T-helper 1 cell treated with Interleukin-12 subunit alpha and Interleukin-12 subunit beta and Interleukin-4 antibody, amounts not matched to agents 30 μg/mL and 1 μg/mL, for 36 hours (primary cell): ENCODE data around the gene SLC39A5.

Source experiments
- H3K27ac Mint-ChIP-seq: one replicate; pipeline ENCODE4 v1.8.0; 2021; ENCODE audit warnings: mild to moderate bottlenecking, mixed read lengths
- H3K27me3 Mint-ChIP-seq: one replicate; pipeline ENCODE4 v1.8.0; 2021; ENCODE audit warnings: low read depth, mixed read lengths
- H3K36me3 Mint-ChIP-seq: one replicate; pipeline ENCODE4 v1.8.0; 2021; ENCODE audit warnings: low read depth, mixed read lengths
- H3K4me1 Mint-ChIP-seq: one replicate; pipeline ENCODE4 v1.8.0; 2021; ENCODE audit warnings: low read depth, mixed read lengths
- H3K4me3 Mint-ChIP-seq: one replicate; pipeline ENCODE4 v1.8.0; 2021; ENCODE audit warnings: mild to moderate bottlenecking, moderate library complexity, mixed read lengths
- H3K9me3 Mint-ChIP-seq: one replicate; pipeline ENCODE4 v1.8.0; 2021; ENCODE audit warnings: mixed read lengths

Gene SLC39A5

GRCh38 chr12:56223571-56224101 lies 6.2 kb upstream of the SLC39A5 start:
- peaks cover 13% of the 10 kb centered on the region for H3K36me3 Mint-ChIP-seq

GRCh38 chr12:56224102-56224701 lies 5.6 kb upstream of the SLC39A5 start, which contains the start of gene NABP2:
Gene NABP2, plus strand, starts transcription at chr12:56224342. Its CDS starts 515 bp downstream, at chr12:56224857.
- Mint-ChIP-seq H3K9me3 (no peaks in the 10 kb centered on the region), H3K4me1 (peaks cover 44% of the 10 kb centered on the region), H3K36me3 (peaks cover 13% of the 10 kb centered on the region), H3K4me3 (peak within 1 kb of the TSS; percentile 100), H3K27me3 (no peaks in the 10 kb centered on the region), H3K27ac (peak within 1 kb of the TSS; percentile 80)

More at GRCh38 chr12:56223571-56224101, 6.2 kb upstream of the SLC39A5 start:
- H3K4me3 Mint-ChIP-seq, result peak overlapping the region; percentile 100
- H3K27me3 Mint-ChIP-seq, result no peaks in the 10 kb centered on the region
- peak overlapping the region; percentile 80 for H3K27ac Mint-ChIP-seq
- H3K4me1 Mint-ChIP-seq, result peaks cover 44% of the 10 kb centered on the region
- no peaks in the 10 kb centered on the region for H3K9me3 Mint-ChIP-seq

- H3K9me3 Mint-ChIP-seq, result no peaks in the 10 kb centered on the region
- peaks cover 44% of the 10 kb centered on the region for H3K4me1 Mint-ChIP-seq
- H3K36me3 Mint-ChIP-seq, result peaks cover 15% of the 10 kb centered on the region
- H3K4me3 Mint-ChIP-seq, result peak overlapping the region; percentile 100
- H3K27me3 Mint-ChIP-seq, result no peaks in the 10 kb centered on the region
- H3K27ac Mint-ChIP-seq, result peak overlapping the region; percentile 80
Measured at GRCh38 chr12:56224954-56225353, 4.9 kb upstream of the SLC39A5 start.

- peaks cover 13% of the 10 kb centered on the region for H3K4me1 Mint-ChIP-seq
- no peak overlapping the region for H3K27ac Mint-ChIP-seq
- no peaks in the 10 kb centered on the region for H3K9me3 Mint-ChIP-seq
- H3K4me3 Mint-ChIP-seq, result no peak overlapping the region
- peaks cover 14% of the 10 kb centered on the region for H3K36me3 Mint-ChIP-seq
- no peaks in the 10 kb centered on the region for H3K27me3 Mint-ChIP-seq
Measured at GRCh38 chr12:56229082-56229481, 769 bp upstream of the SLC39A5 start.

GRCh38 chr12:56230432-56231183 lies 757 bp downstream of the SLC39A5 start:
- Mint-ChIP-seq H3K9me3 (no peaks in the 10 kb centered on the region), H3K36me3 (peaks cover 11% of the 10 kb centered on the region), H3K27me3 (no peaks in the 10 kb centered on the region), H3K4me3 (no peak overlapping the region), H3K4me1 (peaks cover 2% of the 10 kb centered on the region), H3K27ac (no peak overlapping the region)

- no peaks in the 10 kb centered on the region for H3K9me3 Mint-ChIP-seq
- H3K36me3 Mint-ChIP-seq, result peaks cover 9% of the 10 kb centered on the region
- H3K4me1 Mint-ChIP-seq, result peaks cover 1% of the 10 kb centered on the region
- H3K27me3 Mint-ChIP-seq, result no peaks in the 10 kb centered on the region
- H3K4me3 Mint-ChIP-seq, result no peak overlapping the region
- no peak overlapping the region for H3K27ac Mint-ChIP-seq
Measured at GRCh38 chr12:56231184-56231582, 1.3 kb downstream of the SLC39A5 start.

GRCh38 chr12:56234746-56235436 lies 5.0 kb downstream of the SLC39A5 start:
- H3K4me1 Mint-ChIP-seq, result no peaks in the 10 kb centered on the region
- no peak overlapping the region for H3K27ac Mint-ChIP-seq
- H3K36me3 Mint-ChIP-seq, result peaks cover 2% of the 10 kb centered on the region
- no peak overlapping the region for H3K4me3 Mint-ChIP-seq
- H3K9me3 Mint-ChIP-seq, result no peaks in the 10 kb centered on the region
- no peaks in the 10 kb centered on the region for H3K27me3 Mint-ChIP-seq

- Mint-ChIP-seq H3K4me1 (no peaks in the 10 kb centered on the region), H3K27ac (no peak overlapping the region), H3K27me3 (no peaks in the 10 kb centered on the region), H3K36me3 (peaks cover 5% of the 10 kb centered on the region), H3K9me3 (no peaks in the 10 kb centered on the region), H3K4me3 (no peak overlapping the region)
Measured at GRCh38 chr12:56236091-56236490, 6.2 kb downstream of the SLC39A5 start.

- H3K4me3 Mint-ChIP-seq, result no peak overlapping the region
Measured at GRCh38 chr12:56236985-56237384, 7.1 kb downstream of the SLC39A5 start.

GRCh38 chr12:56237552-56237951 lies 7.7 kb downstream of the SLC39A5 start:
- H3K27ac Mint-ChIP-seq, result no peak overlapping the region
- no peaks in the 10 kb centered on the region for H3K9me3 Mint-ChIP-seq
- no peaks in the 10 kb centered on the region for H3K4me1 Mint-ChIP-seq
- no peaks in the 10 kb centered on the region for H3K27me3 Mint-ChIP-seq
- peaks cover 14% of the 10 kb centered on the region for H3K36me3 Mint-ChIP-seq
- H3K4me3 Mint-ChIP-seq, result no peak overlapping the region

More at GRCh38 chr12:56236985-56237384, 7.1 kb downstream of the SLC39A5 start:
- no peak overlapping the region for H3K27ac Mint-ChIP-seq
- H3K27me3 Mint-ChIP-seq, result no peaks in the 10 kb centered on the region
- H3K9me3 Mint-ChIP-seq, result no peaks in the 10 kb centered on the region
- peaks cover 11% of the 10 kb centered on the region for H3K36me3 Mint-ChIP-seq
- H3K4me1 Mint-ChIP-seq, result no peaks in the 10 kb centered on the region

- no peaks in the 10 kb centered on the region for H3K4me1 Mint-ChIP-seq
- H3K36me3 Mint-ChIP-seq, result peaks cover 26% of the 10 kb centered on the region
- H3K27me3 Mint-ChIP-seq, result no peaks in the 10 kb centered on the region
- no peaks in the 10 kb centered on the region for H3K9me3 Mint-ChIP-seq
- H3K27ac Mint-ChIP-seq, result peak overlapping the region; percentile 49
- H3K4me3 Mint-ChIP-seq, result no peak overlapping the region
Measured at GRCh38 chr12:56241424-56242303, 11.8 kb downstream of the SLC39A5 start.

- no peaks in the 10 kb centered on the region for H3K4me1 Mint-ChIP-seq
- H3K27ac Mint-ChIP-seq, result no peak overlapping the region
- no peak overlapping the region for H3K4me3 Mint-ChIP-seq
- H3K27me3 Mint-ChIP-seq, result no peaks in the 10 kb centered on the region
- peaks cover 33% of the 10 kb centered on the region for H3K36me3 Mint-ChIP-seq
- H3K9me3 Mint-ChIP-seq, result no peaks in the 10 kb centered on the region
Measured at GRCh38 chr12:56242986-56243385, 13.1 kb downstream of the SLC39A5 start.

- peaks cover 33% of the 10 kb centered on the region for H3K36me3 Mint-ChIP-seq
- H3K27ac Mint-ChIP-seq, result no peak overlapping the region
- no peak overlapping the region for H3K4me3 Mint-ChIP-seq
- H3K4me1 Mint-ChIP-seq, result no peaks in the 10 kb centered on the region
- H3K9me3 Mint-ChIP-seq, result no peaks in the 10 kb centered on the region
- H3K27me3 Mint-ChIP-seq, result no peaks in the 10 kb centered on the region
Measured at GRCh38 chr12:56243731-56244181, 13.9 kb downstream of the SLC39A5 start.

- Mint-ChIP-seq H3K27ac (no peak overlapping the region), H3K9me3 (no peaks in the 10 kb centered on the region), H3K27me3 (no peaks in the 10 kb centered on the region), H3K36me3 (peaks cover 36% of the 10 kb centered on the region), H3K4me3 (no peak overlapping the region), H3K4me1 (peaks cover 2% of the 10 kb centered on the region)
Measured at GRCh38 chr12:56244494-56244893, 14.6 kb downstream of the SLC39A5 start.
